Peyer's patch (tissue), 4 donors: ENCODE measurements around the gene RAD51B.

Experiments used
- CTCF ChIP-seq, 6 experiments: fragments of 450-650 bp in 4 of 6; fragments of 200-600 bp in 2 of 6; sonication (generic) in 1 of 6; IDR thresholded peaks; one replicate each; pipeline ENCODE4 v1.5.1; 2017 to 2019; ENCODE audit warnings: antibody characterized with exemption in 6 of 6, mild to moderate bottlenecking in 3 of 6, moderate library complexity in 1 of 6
- POLR2A ChIP-seq, 2 donors: fragments of 450-650 bp; IDR thresholded peaks; one replicate each; pipeline ENCODE4 v1.5.1; 2017; ENCODE audit warnings: antibody characterized with exemption in 2 of 2, mild to moderate bottlenecking in 2 of 2, moderate library complexity in 2 of 2

GRCh38 chr14:68047906-68048305, 228.3 kb downstream of the RAD51B start:
- no peak for TF ChIP-seq POLR2A (IDR thresholded peaks at IDR 0.05)
- TF ChIP-seq CTCF (IDR thresholded peaks at IDR 0.05): no peak
